K562 (cell line): Measurements from ENCODE around the gene ASGR2. TPM values are rescaled to one million over a fixed set of nuclear protein-coding genes. Genes with fewer than 3 reads are reported as not detected.

Experiments
- ATAC-seq: fragments of 200-7000 bp; cut with Tn5 transposase; 3 replicates; pipeline ENCODE4 v1.9.1; 2020; ENCODE audit warnings: moderate library complexity
- BruUV-seq: library from RNA; stranded (reverse); fragments of 400-500 nt; replicated peaks from 2 replicates; lab custom pipeline; 2021; lab: Mats Ljungman, UMichigan
- CTCF ChIA-PET: fragments of 300-600 bp; formaldehyde crosslinking; extraction: SDS; loops from one replicate; lab custom pipeline; 2021; ENCODE audit warnings: low intra/inter-chr PET ratio; lab: Yijun Ruan, JAX
- POLR2A ChIA-PET: fragments of 300-600, 350-650 bp; sonication (Branson Sonifier 250); formaldehyde crosslinking; extraction: SDS; loops from one replicate; lab custom pipeline; 2021; ENCODE audit warnings: antibody characterized with exemption, inconsistent platforms; lab: Yijun Ruan, JAX
- DNase-seq, 4 experiments: peaks; one replicate each; pipeline versions ENCODE4 v3.0.0 to v3.0.0-alpha.2; 2011 to 2018; ENCODE audit warnings: low spot score in 3 of 4, mixed read lengths in 3 of 4; ENCODE audit errors: extremely low read depth in 1 of 4
- FAIRE-seq: peaks from 2 replicates; lab custom pipeline; 2011; peaks lifted over from hg19 to GRCh38; lab: Jason Lieb, UNC
- H2AFZ ChIP-seq: 2 replicates; pipeline ENCODE4 v1.6.0; 2011; ENCODE audit warnings: low read depth, low read length, control low read depth, inconsistent platforms
- H3K27ac ChIP-seq: fragments of 200-600 bp; 3 replicates; pipeline ENCODE4 v1.8.0; 2011; ENCODE audit warnings: low read depth, mild to moderate bottlenecking, control low read depth, inconsistent platforms, low read length, moderate library complexity, mixed read lengths; ENCODE audit errors: extremely low read depth
- H3K27me3 ChIP-seq, 2 experiments: fragments of 300-600 bp in 1 of 2; 2 replicates in 1 of 2; 3 replicates in 1 of 2; pipeline versions ENCODE4 v1.6.0 to v1.8.0; 2011; ENCODE audit warnings: inconsistent platforms in 2 of 2, low read length in 2 of 2, mild to moderate bottlenecking in 1 of 2, mixed read lengths in 1 of 2, moderate library complexity in 1 of 2; ENCODE audit not compliant: control insufficient read depth in 2 of 2, insufficient read depth in 2 of 2
- H3K36me3 ChIP-seq: fragments of 300-600 bp; 3 replicates; pipeline ENCODE4 v1.8.0; 2011; ENCODE audit warnings: mild to moderate bottlenecking, low read length, inconsistent platforms; ENCODE audit not compliant: control insufficient read depth, insufficient read depth
- H3K4me1 ChIP-seq, 2 experiments: fragments of 200-600 bp in 1 of 2; replicated peaks in 1 of 2; 2 replicates in 1 of 2; 3 replicates in 1 of 2; pipeline versions ENCODE4 v1.5.1 to v1.8.0; 2011; ENCODE audit warnings: inconsistent platforms in 2 of 2, low read length in 2 of 2, mild to moderate bottlenecking in 1 of 2, mixed read lengths in 1 of 2, moderate library complexity in 1 of 2; ENCODE audit not compliant: control insufficient read depth in 2 of 2, insufficient read depth in 2 of 2
- H3K4me2 ChIP-seq: 2 replicates; pipeline ENCODE4 v1.6.1; 2011; ENCODE audit warnings: low read length, control low read depth, inconsistent platforms, mixed read lengths; ENCODE audit not compliant: insufficient read depth
- H3K4me3 ChIP-seq: fragments of 200-600 bp; sonication (generic), shearing (Covaris generic); 2 replicates; pipeline ENCODE4 v1.5.1; 2016; ENCODE audit warnings: control low read depth, inconsistent platforms
- H3K79me2 ChIP-seq: fragments of 200-600 bp; 3 replicates; pipeline ENCODE4 v1.8.0; 2011; ENCODE audit warnings: low read length, inconsistent platforms; ENCODE audit not compliant: control insufficient read depth, insufficient read depth
- H3K9ac ChIP-seq, 2 experiments: 2 replicates each; pipeline versions ENCODE4 v1.6.0 to v1.6.1; 2011; ENCODE audit warnings: low read depth in 2 of 2, low read length in 2 of 2, control low read depth in 1 of 2, inconsistent platforms in 1 of 2, mild to moderate bottlenecking in 1 of 2, mixed read lengths in 1 of 2; ENCODE audit not compliant: insufficient read depth in 1 of 2
- H3K9me1 ChIP-seq: one replicate; pipeline ENCODE4 v1.6.0; 2011; ENCODE audit warnings: inconsistent platforms, mild to moderate bottlenecking, low read length, moderate library complexity; ENCODE audit not compliant: control insufficient read depth, insufficient read depth
- H3K9me3 ChIP-seq: replicated peaks from 2 replicates; pipeline ENCODE4 v1.5.1; 2011; ENCODE audit warnings: low read depth, low read length, inconsistent platforms; ENCODE audit not compliant: control insufficient read depth, insufficient read depth
- H4K20me1 ChIP-seq: replicated peaks from 2 replicates; pipeline ENCODE4 v1.6.1; 2011; ENCODE audit warnings: low read length, inconsistent platforms, mixed read lengths; ENCODE audit not compliant: control insufficient read depth, insufficient read depth
- BRCA1 ChIP-seq, 2 experiments: fragments of 450-650 bp in 1 of 2; sonication (generic) in 1 of 2; formaldehyde crosslinking in 1 of 2; IDR thresholded peaks; 2 replicates each; pipeline versions ENCODE4 v1.5.0 to v1.6.1; 2017 to 2020; ENCODE audit warnings: mild to moderate bottlenecking in 1 of 2, missing genetic modification reagents in 1 of 2
- HDAC8 ChIP-seq: fragments of 450-650 bp; IDR thresholded peaks from 2 replicates; pipeline ENCODE4 v1.6.1; 2016; ENCODE audit warnings: mild to moderate bottlenecking, missing genetic modification characterization, moderate library complexity, missing compliant biosample characterization
- POU5F1 ChIP-seq: fragments of 150-350 bp; IDR thresholded peaks from 2 replicates; pipeline ENCODE4 v1.6.1; 2014; ENCODE audit warnings: borderline replicate concordance, low read length, low read depth, mild to moderate bottlenecking; ENCODE audit not compliant: partially characterized antibody
- SIN3B ChIP-seq: fragments of 450-650 bp; IDR thresholded peaks from 2 replicates; pipeline ENCODE4 v1.6.1; 2017; ENCODE audit warnings: low read depth, mild to moderate bottlenecking, moderate library complexity
- SMARCA5 ChIP-seq: fragments of 450-650 bp; IDR thresholded peaks from 2 replicates; pipeline ENCODE4 v1.6.1; 2016
- TSC22D4 ChIP-seq: fragments of 450-650 bp; IDR thresholded peaks from 2 replicates; pipeline ENCODE4 v1.6.1; 2016; ENCODE audit warnings: missing genetic modification characterization, missing biosample characterization, control low read depth
- ZEB2 ChIP-seq: fragments of 450-650 bp; IDR thresholded peaks from 2 replicates; pipeline ENCODE4 v1.6.1; 2016
- ZNF12 ChIP-seq: sonication (generic); formaldehyde crosslinking; IDR thresholded peaks from 2 replicates; pipeline ENCODE4 v1.4.0; 2020; ENCODE audit warnings: mild to moderate bottlenecking, missing genetic modification reagents
- ZNF140 ChIP-seq: fragments of 250-450 bp; sonication (Bioruptor Pico); IDR thresholded peaks from 2 replicates; pipeline ENCODE4 v1.8.0; 2021; ENCODE audit warnings: moderate library complexity, mild to moderate bottlenecking, inconsistent platforms
- ZNF263 ChIP-seq: sonication (generic); formaldehyde crosslinking; IDR thresholded peaks from 2 replicates; pipeline ENCODE4 v1.8.0; 2022; ENCODE audit warnings: mild to moderate bottlenecking, missing genetic modification reagents, borderline replicate concordance
- ZNF584 ChIP-seq: fragments of 200-800 bp; sonication (Bioruptor generic); IDR thresholded peaks from 2 replicates; pipeline ENCODE4 v1.6.1; 2016; ENCODE audit warnings: low read depth, mild to moderate bottlenecking, missing genetic modification characterization, missing compliant biosample characterization
- ZNF695 ChIP-seq: fragments of 450-650 bp; formaldehyde crosslinking; IDR thresholded peaks from 2 replicates; pipeline ENCODE4 v1.4.0; 2020; ENCODE audit warnings: mild to moderate bottlenecking, moderate library complexity
- WGBS: fragments of 100-300 bp; shearing (Covaris generic); methylation state at CpG from one replicate; pipeline ENCODE4 v1.1.6; 2016; ENCODE audit warnings: low coverage, mixed read lengths; ENCODE audit not compliant: insufficient coverage; ENCODE audit errors: missing lambda C conversion rate; 5-methylcytosine and 5-hydroxymethylcytosine counted together
- in situ Hi-C: fragments of 300-500 bp; cut with MboI; formaldehyde crosslinking; loops from 4 replicates; pipeline ENCODE4 v1.15.0; 2018; ENCODE audit warnings: inconsistent platforms, mixed read lengths
- intact Hi-C: fragments of 100-400 bp; cut with micrococcal nuclease; formaldehyde crosslinking; loops from 2 replicates; pipeline ENCODE4 v1.14.2; 2022
- polyA plus RNA-seq, 8 experiments: library from polyadenylated mRNA; depleted of rRNA in 4 of 8; stranded (reverse) in 5 of 8; unstranded in 3 of 8; fragments of >200 nt; fragmentation: Nextera tagmentation in 2 of 8; fragmentation: Illumina TruSeq in 1 of 8; extraction: Ambion mirVana in 2 of 8; extraction: Trizol in 1 of 8; gene quantifications; 2 replicates each; pipeline versions ENCODE4 v1.2.1 to v1.2.3, GENCODE V29; 2011 to 2014; ENCODE audit warnings: inconsistent platforms in 1 of 8, missing spikeins in 1 of 8
- total RNA-seq, 7 experiments: library from RNA; depleted of rRNA in 6 of 7; stranded (reverse); fragments of >200 nt in 6 of 7; fragmentation: Illumina TruSeq in 2 of 7; extraction: Trizol in 2 of 7; gene quantifications; 2 replicates each; pipeline versions ENCODE4 v1.2.1 to v1.2.3, GENCODE V29; 2011 to 2021; ENCODE audit warnings: low replicate concordance in 1 of 7
- TF ChIP-seq, protein P1 (sequence below): fragments of 150-350 bp; conservative IDR thresholded peaks from 2 replicates; pipeline ENCODE4 v1.6.1; 2014; ENCODE audit warnings: low read length

ASGR2 gene
- total and polyA plus RNA-seq, 9 of the 15 experiments (the other 6 are each of a cell fraction or from before 2014, with no cell fraction given), result not detected

DNA sequence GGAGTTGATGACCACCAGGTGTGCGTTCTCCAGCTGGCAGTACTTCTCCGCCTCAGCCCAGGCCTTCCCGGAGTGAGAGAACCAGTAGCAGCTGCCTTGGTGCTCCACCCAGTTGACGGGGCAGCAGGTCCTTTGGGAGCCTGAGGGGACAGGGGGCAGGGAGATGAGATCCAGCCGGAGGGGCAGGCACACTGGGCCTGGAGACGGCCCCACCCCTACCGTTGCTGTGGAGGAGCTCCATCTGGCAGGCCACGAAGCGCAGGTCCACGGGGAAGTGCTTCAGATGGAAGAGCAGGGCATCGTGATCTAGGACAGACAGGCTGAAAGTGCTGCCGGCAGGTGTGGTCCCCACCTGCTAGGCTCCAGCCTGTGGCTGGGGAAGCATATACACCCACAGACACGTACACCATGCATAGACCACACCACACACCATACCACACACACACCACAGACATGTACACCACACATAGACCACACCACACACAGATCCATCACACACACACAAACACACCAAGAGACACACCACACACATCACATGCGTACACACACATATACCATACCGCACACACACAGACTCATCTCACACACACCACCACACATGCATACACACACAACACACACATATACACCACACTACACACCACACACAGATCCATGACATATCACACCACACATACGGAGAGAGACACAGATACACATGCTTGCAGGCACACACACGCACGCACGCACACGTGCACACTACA is 7.4 kb downstream of the ASGR2 start:
- Histone ChIP-seq H3K4me2 (no peak overlapping the region), H4K20me1 (no peaks in the 10 kb centered on the region; the same call in 1 of the 2 replicates), H3K9ac (no peak overlapping the region), H3K27ac (no peak overlapping the region), H3K27me3 (peaks cover 15 to 45% of the 10 kb centered on the region in 2 experiments; a peak in 4 of 5 replicates), H3K79me2 (no peaks in the 10 kb centered on the region), H3K9me1 (no peaks in the 10 kb centered on the region), H2AFZ (no peak overlapping the region), H3K4me1 (peaks cover 0 to 3% of the 10 kb centered on the region in 2 experiments; a peak in 2 of 5 replicates), H3K9me3 (no peaks in the 10 kb centered on the region), H3K36me3 (no peaks in the 10 kb centered on the region), H3K4me3 (no peak overlapping the region)
- BruUV-seq, result no TSS peak
- no peak for FAIRE-seq
- DNase-seq, result no peak
- WGBS, result 9% methylated on average over 14 of the region's 20 CpGs
- intact Hi-C loops, result no loop called here
- CTCF ChIA-PET, result interaction anchor here (0.7 kb wide), 1 partner anchor 64 kb away, joined by 3 read pairs; the partner anchor contains the start of gene SLC16A11
- ATAC-seq, result no peak
- POLR2A ChIA-PET, result interaction anchor here (0.6 kb wide), 1 partner anchor 9 kb away, joined by 3 read pairs; no protein-coding TSS in a partner anchor
- in situ Hi-C loops, result no loop called here
- TF ChIP-seq TSC22D4 (tag) (0 out of 2 replicates have a peak, but pooled peaks have one; percentile 82), HDAC8 (tag) (no peak)
- TF ChIP-seq, all 486 proteins: peak for 1

DNA sequence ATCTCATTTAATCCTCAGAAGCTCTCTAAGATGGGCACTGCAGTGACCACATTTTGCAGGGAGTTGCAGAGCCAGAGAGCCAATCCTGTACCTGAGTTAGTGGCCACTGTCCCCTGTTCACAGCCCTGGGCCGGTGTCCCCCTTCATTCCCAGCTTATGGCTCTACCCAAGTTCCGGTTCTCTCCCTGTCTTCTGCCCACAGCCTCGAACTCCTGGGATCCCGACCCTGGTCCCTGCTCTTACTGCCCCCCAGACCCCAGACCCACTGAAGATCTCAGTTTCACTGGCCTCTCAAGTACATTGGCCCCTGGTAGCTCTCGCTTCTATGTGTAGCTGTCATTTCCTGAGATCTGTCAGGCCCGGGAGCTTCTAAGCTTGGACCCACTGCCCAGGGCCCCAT is 12.2 kb downstream of the ASGR2 start:
- no peaks in the 10 kb centered on the region; the same call in 1 of the 2 replicates for H4K20me1 ChIP-seq
- H3K4me3 ChIP-seq, result no peak overlapping the region
- in situ Hi-C loops, result no loop called here
- ChIA-PET CTCF (no interaction called here), POLR2A (no interaction called here)
- no peak overlapping the region for H2AFZ ChIP-seq
- H3K27ac ChIP-seq, result no peak overlapping the region
- H3K9ac ChIP-seq, result no peak overlapping the region
- 0% methylated on average over 4 of the region's 6 CpGs for WGBS
- FAIRE-seq (no peak), DNase-seq (no peak), ATAC-seq (no peak)
- no peaks in the 10 kb centered on the region for H3K9me3 ChIP-seq
- peaks cover 26 to 56% of the 10 kb centered on the region in 2 experiments; a peak in 4 of 5 replicates for H3K27me3 ChIP-seq
- no peak overlapping the region for H3K4me2 ChIP-seq
- BruUV-seq, result no TSS peak
- H3K79me2 ChIP-seq, result no peaks in the 10 kb centered on the region
- intact Hi-C loops, result no loop called here
- H3K36me3 ChIP-seq, result no peaks in the 10 kb centered on the region
- H3K4me1 ChIP-seq, result peaks cover 0 to 3% of the 10 kb centered on the region in 2 experiments; a peak in 1 of 5 replicates
- H3K9me1 ChIP-seq, result no peaks in the 10 kb centered on the region
- no peak for TF ChIP-seq ZNF695 (CRISPR knock-in tag)
- TF ChIP-seq ZNF12 (CRISPR knock-in tag), result no peak
- TF ChIP-seq ZNF263, result no peak
- TF ChIP-seq SIN3B, result no peak
- TF ChIP-seq SMARCA5, result no peak
- TF ChIP-seq, protein P1, sequence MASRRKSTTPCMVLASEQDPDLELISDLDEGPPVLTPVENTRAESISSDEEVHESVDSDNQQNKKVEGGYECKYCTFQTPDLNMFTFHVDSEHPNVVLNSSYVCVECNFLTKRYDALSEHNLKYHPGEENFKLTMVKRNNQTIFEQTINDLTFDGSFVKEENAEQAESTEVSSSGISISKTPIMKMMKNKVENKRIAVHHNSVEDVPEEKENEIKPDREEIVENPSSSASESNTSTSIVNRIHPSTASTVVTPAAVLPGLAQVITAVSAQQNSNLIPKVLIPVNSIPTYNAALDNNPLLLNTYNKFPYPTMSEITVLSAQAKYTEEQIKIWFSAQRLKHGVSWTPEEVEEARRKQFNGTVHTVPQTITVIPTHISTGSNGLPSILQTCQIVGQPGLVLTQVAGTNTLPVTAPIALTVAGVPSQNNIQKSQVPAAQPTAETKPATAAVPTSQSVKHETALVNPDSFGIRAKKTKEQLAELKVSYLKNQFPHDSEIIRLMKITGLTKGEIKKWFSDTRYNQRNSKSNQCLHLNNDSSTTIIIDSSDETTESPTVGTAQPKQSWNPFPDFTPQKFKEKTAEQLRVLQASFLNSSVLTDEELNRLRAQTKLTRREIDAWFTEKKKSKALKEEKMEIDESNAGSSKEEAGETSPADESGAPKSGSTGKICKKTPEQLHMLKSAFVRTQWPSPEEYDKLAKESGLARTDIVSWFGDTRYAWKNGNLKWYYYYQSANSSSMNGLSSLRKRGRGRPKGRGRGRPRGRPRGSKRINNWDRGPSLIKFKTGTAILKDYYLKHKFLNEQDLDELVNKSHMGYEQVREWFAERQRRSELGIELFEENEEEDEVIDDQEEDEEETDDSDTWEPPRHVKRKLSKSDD, result no peak
- no peak for TF ChIP-seq ZEB2
- TF ChIP-seq ZNF140 (CRISPR knock-in tag), result no peak
- no peak for TF ChIP-seq POU5F1
- TF ChIP-seq BRCA1 (IDR thresholded peaks at IDR 0.05), result no peak
- TF ChIP-seq BRCA1 (CRISPR knock-in tag; IDR thresholded peaks at IDR 0.05), result no peak
- no peak for TF ChIP-seq ZNF584 (CRISPR knock-in tag)
